ENCODE measurements around the gene TXNDC12.

Gene TXNDC12

DNA sequence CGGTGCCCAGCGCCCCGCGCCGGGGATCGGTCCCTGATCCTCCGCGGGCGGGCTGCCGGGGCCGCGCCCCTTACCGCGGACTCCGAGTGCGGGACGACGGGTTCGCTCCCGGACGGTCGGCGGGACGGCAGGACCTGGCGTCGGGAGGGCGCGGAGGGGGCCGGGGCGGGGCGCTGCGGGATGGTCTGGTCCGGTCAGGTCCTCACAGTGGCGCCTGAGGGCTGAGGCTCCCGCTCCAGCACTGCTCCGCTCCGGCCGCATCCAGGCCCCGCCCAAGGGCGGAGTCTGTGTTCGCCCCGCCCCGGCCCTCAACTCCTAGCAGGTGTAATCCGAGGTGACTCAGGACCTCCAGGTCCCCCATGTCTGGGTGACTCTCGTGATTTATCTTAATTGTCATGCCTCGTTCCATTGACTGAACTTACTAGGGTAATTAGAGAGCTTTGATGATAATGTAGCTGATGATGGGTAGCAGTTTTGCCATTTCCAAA is 64.5 kb downstream of the TXNDC12 start, which contains the start of gene RAB3B:
RAB3B (minus strand) TSS at position 223 of the 488 bp plus-strand sequence. CDS start 13,583 bp downstream, outside the sequence.
- peak; percentile 82 for DNase-seq

DNA sequence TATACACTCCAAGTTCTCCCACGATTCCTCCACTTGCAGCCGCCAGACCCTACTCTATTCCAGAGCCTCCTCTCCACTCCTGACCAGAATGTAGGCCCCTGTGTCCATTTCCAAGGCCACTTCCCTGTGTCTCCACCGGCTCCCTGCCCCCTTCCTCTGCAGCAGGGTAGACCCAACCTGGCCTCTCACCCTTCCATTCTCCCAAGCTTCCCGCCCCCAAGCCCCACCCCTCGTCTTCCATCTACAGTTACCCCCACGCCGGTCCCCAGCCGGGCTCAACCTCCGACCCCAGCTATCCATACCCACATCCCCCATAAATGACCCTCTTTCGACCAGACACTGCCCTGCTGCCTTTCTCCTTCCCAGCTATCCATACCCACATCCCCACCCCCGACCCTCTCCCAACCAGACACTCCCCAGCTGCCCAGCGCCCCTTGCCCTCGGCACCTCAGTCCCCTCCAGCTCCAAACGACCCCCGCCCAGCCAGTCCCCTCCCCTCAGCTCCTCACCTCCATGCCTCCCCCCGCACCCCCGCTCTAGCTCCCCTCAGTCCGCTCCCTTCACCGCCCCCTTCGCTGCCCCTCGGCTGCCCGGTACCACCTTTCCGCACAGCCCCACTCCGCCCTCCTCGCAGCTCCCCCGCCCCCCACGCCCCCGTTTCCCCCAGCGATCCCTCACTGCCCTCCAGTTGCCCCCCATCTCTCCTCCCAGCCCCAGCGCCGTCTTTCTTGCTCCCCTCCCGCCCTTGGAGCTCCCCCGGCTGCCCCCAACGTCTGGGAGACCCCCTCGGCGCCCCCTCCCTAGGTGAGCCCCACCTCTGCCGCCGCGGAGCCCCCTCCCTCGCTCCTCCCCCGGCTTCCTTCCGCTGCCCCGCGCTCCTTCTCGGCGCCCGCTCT is 65.2 kb downstream of the TXNDC12 start:
- DNase-seq: no peak

DNA sequence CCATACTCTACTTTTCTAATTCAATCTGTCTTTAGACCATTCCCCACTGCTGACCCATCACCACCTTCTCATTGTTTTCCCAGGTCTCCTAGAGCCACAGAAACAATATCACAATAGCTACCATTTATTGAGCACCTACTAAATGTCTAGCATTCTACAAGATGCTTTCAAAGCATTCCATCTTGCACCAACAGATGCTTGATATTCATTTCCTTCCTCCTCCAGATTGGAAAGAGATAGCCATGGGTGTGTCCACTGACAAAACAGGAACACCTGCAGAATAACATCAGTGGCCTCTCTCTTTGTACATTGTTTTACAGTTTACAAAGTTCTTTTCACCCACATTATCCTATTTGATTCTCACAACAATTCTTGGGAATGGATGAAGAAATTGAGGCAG is 66.7 kb downstream of the TXNDC12 start:
- DNase-seq: no peak

DNA sequence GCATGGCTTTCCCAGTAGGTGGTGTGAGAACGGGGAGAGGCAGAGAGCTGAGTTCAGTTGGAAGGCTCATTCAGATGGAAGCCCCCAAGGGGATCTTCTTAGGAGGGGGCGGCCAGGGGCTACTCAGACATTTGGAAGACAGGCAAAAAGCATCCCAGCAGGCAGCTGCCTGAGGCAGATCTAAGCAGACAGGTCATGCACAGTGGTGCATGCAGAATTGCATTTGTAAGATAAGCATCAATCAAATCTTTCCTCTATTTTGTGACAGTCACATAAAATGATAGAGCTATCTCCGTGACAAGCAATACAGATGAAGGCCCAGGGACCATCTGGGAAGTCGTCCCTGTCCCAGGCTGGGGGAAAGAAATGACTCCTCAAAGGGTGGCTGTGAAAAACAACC is 68.3 kb downstream of the TXNDC12 start:
- DNase-seq: no peak

DNA sequence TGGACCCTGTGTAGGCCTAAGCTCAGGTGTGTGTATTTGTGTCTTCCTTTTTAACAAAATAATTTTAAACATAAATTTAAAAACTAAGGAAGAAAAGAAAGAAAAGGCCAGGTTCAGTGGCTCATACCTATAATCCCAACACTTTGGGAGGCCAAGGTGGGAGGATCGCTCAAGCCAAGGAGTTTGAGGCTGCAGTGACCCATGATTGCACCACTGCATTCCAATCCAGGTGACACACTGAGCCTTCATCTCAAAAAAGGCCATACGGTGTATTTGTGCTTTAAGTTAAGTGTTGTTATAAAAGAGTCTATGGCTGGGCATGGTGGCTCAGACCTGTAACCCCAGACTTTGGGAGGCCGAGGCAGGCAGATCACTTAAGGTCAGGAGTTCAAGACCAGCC is 72.8 kb downstream of the TXNDC12 start:
- no peak for DNase-seq

DNA sequence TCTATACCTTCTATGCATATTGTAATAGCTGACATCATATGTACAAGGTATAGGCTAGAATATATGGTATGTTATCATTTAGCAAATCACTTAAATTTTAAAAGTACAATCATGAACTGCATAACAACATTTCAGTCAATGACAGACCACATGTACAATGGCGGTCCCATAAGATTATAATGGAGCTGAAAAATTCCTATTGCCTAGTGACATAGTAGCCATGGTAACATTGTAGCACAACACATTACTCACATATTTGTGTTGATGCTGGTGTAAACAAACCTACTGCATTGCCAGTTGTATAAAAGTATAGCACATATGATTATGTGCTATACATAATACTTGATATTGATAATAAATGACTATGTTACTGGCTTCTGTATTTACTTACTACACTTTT is 73.4 kb downstream of the TXNDC12 start:
- DNase-seq: no peak

DNA sequence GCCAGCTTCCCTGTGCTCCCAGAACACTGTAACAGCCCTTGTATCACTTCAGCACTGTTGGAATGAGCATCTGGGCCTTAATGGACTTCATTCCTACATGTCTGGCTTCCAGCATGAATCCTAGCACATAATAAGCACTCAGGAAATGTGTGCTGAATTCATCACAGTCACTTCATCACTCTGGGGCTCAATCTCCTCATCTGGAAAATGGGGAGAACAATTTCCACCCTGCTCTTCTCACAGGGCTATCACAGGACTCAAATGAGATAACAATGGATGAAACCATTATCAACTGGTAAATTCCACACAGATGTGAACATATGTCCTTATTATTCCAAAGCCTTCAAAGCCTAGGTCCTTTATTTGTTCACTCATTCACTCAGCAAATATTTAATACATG is 76.9 kb downstream of the TXNDC12 start:
- no peak for DNase-seq

DNA sequence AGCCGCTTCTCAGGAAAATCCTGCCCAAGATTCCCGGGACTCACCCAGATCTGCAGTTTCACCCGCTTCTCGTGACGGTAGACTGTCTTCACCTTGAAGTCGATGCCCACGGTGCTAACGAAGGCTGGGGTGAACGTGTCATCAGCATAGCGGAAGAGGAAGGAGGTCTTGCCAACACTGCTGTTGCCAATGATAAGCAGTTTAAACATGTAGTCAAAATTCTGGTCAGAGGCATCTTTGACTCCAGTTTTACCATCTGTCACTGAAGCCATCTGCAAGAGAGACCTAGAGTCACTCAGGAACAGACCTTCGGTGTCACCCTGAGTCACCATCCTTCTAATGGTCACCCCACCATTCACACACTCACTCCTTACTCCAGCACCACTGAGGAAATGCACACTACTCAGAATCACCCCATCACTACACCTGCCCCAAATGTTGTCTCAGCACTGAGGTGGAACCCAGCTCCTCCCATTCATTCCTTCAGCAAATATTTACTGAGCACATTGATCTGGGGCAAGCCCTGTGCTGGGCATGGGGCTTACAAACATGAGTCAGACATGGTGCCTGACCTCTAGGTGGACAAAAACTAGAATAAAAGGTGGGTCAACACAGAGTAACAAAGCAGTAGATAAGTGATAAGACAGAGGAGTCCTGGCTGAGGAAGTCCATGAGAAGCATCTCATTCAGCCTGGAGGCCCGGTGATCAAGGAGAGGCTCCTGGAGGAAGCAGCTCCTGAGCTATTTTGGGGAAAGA is 78.0 kb downstream of the TXNDC12 start:
- no peak for DNase-seq

DNA sequence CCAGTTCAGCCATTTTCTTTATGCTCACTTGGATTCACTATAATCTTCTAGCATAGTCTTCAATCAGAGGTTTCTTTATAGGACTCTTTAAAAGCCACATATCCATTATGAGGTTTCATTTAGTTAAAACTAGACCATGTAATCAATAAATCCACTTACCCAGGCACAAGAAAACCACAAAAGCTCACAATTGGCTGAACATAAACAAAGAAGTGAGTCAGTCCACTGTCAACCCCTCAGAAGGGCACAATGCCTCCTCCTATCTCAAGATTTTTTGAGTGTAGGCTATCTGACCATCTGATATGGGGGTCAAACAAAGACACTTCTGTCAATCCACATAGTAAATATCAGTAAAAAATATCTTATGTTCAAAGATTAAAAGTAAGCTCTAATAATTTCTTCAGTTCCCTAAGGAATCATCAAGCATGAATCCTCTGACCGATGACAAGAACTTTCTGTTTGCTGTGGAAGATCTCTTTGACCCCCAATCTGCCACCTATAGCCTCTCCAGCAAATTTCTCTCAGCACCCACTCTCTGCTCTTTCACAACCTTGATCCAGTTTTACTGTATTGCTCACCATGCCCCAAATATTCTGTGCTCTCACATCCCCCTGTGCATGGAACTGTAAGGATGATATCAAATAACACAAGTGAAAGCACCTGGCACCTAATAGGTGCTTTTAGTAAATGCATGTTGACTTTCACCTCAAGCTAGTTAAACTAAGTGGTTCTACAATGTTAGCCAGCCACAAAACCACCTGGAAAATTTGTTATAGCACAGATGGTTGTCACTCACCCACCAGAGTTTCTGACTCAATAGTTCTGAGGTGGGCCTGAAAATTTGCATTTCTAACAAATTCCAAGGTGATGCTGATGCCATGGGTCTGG is 81.2 kb downstream of the TXNDC12 start:
- no peak for DNase-seq

All from NCI-H82 (cell line).